Umbilical cord (tissue), 2 donors: ENCODE results near the gene AMER1. TPM values are rescaled to one million over a fixed set of nuclear protein-coding genes. Genes with fewer than 3 reads are reported as not detected.
"Not testable (repeated sequence)": the region's sequence is repeated elsewhere in the genome, so short reads cannot be mapped to it uniquely, and the experiment has no call there.

Experiments used
- DNase-seq: peaks from one replicate; pipeline ENCODE4 v3.0.0-alpha.2; 2015; ENCODE audit warnings: low spot score
- total RNA-seq: library from RNA; depleted of rRNA; stranded (reverse); fragments of >200 nt; gene quantifications from one replicate; pipeline ENCODE4 v1.2.3, GENCODE V29; 2014; ENCODE audit warnings: low replicate concordance; ENCODE audit not compliant: insufficient read depth

Gene AMER1
- 3.4 TPM for total RNA-seq

DNA sequence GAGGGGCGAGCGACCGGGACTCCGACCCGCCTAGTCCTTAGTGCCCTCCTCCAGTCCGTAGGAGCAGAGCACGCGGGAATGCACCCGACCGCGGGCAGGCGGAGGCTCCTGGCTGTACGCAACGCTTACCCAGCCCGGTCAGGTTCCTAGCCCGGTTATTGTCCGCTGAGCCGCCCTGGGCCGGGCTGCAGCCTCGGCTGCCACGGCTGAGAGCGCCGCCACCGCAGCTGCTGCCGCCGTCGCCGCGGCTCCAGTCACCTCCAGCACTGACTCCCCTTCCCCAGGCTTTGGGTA lies at the start of gene AMER1:
AMER1 (minus strand) TSS at position 268 of the 294 bp plus-strand sequence. CDS start 12,422 bp downstream, outside the sequence.
- no peak for DNase-seq

DNA sequence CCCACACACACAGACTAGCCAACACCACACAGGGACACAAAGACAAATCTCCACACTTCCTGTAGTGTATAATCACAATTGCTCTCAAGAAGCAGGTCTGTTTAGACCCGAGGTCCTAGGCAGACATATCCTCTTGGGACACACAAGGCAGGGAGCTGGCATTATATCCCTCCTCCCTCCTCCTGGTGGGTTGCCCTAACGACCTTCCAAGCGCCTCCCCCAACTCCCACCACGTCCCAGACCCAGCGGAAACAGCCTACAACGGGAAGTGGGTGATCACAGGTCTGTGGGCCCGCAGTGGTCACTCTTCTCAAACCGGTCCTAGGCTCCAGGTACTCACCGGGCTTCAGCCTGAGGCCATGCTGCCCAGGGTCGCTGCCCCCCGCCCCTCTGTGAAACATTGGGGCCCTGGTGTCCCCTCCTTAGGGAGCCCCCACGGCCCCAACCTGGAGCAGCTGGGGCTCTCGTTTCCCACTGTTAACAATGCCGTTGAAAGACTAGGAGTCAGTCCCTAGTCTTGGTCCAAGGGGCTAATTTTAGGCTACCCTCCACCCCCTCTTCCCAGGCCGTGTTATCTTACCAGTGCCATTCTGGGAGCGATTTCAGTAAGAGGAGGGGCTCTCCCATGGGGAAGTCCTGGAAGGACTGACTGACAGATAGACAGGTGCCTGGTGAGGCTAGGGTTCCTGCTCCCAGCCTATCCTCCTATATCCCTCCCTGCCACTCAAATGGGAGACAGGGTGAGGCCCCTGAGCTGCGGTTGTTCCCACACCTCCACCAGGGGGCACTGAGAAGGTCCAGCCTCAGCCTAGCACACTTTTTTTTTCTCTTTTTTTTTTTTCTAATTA lies 24.8 kb upstream of the AMER1 start, which contains the start of gene ASB12:
ASB12 (minus strand) TSS at position 485 of the 848 bp plus-strand sequence. CDS start 4,957 bp downstream, outside the sequence.
- DNase-seq = no peak

DNA sequence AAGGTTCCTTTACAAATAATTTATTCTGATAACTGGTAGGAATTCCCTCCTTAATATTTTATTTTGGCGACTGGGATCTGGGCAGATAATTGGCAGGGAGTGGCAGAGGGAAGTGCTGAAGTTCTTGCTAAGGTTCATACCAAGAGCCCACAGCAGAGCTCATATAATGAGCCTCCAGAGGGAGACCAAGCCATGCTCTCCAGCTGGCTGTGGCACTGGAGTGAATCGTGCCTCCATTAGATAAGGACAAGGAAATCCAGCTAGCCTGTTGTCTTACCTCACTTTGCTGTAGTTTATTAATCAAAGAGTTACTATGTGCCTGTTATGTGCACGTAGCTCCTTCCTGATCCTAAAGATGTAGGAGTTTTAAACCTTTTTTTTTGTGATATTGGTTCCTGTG lies 23.6 kb upstream of the AMER1 start:
- DNase-seq = no peak

DNA sequence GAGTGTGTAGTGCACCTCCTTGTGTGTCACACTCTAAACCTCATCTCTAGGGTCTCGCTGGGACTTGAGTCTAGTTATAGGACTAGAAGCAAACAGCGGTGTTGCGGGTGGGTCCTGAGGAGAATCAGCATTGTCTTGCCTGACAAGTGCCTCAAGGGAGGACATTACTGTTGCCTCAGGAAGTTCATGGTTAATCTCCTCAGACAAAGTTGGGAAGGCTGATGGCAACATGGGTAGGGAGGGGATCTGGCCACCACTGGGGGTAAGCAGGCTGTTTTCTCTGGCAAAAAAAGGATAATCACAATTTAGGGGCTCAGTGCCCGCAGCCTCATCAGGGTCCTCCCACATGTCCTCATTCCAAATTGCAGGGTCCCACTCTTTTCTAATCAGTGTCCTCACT lies 12.5 kb upstream of the AMER1 start:
- no peak for DNase-seq

DNA sequence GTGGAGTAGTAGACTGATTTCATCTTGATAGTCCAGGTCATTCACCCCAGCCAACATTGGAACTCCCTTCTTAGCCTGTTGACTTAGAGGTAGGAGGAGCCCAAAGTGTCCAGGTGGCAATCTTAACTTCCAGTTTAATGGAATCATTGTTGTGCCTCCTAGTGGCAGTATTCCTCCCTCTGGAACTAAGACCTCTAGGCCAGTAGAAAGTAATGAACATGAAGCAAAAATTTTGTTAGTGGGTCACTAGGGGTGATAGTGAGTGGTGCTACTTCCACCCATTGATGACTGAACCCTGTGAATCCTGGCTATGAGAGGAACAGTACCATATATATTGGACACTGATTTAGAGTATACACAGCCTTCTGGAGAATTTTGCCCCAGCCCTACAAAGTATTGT lies 8.5 kb upstream of the AMER1 start:
- DNase-seq = not testable (repeated sequence)

DNA sequence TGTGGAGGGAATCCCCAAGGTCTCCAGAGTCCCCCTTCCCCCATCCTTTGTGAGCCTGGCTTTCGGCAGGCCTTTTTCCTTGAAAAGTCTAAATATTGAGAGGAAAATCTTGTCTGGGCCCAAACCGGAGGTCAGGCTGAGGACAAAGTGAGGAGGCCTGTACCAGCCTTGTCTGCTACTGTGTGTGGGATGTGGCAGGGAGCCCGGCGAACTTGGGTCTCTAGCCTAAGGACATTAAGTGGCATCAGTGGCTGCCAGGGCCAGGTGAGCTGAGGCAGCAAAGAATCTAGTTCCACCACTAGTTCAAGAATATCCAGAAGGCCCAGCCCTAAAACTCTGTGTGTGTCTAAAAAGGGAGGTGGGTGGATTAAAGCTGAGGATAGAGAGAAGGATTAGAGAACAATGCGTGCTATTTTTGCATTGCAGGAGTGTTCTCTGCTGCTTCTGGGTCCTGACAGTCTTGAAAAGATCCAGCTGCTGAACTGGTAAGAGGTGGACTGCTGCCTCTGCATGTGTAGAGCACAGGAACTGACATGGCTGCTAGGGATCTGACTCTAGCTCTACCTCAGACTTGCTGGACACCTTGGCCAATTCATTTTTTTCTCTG lies 1.2 kb upstream of the AMER1 start:
- peak; percentile 25 for DNase-seq

DNA sequence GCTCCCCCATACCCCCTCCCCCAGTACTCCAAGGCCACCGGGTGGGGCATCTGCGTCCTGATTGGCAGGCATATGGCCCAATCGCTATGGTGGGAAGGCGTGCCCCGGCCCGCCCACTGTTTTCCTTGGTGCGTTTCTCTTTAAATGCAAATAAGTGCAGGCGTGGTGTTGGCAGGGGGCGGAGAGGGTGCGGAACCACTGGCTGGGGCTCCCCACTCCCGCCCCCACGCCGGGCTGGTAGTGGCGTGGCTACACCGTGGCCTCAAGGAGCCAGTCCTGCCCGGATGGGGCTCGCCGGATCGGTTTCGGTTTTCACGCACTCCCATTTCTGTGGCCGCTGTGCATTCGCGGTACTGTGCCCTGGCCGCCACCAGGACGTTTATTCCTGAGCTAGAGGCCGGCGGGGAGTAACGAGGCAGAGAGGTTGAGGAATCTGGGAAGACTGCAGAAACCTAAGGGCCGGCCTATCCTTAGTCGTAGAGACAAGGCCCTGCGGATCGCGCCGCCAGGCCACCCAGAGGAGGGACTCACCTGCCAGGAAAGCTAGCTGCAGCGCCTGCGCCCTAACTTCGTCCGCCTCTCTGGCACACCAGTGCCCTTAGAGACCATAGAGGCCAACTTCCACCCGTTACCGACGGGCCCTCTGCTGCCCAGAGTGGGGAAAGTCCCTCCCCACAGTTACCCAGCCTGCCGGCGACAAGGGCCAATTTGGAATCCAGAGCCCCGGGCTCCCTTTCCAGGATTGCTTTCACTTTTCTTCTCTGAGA lies 410 bp upstream of the AMER1 start:
- DNase-seq = peak; percentile 92

DNA sequence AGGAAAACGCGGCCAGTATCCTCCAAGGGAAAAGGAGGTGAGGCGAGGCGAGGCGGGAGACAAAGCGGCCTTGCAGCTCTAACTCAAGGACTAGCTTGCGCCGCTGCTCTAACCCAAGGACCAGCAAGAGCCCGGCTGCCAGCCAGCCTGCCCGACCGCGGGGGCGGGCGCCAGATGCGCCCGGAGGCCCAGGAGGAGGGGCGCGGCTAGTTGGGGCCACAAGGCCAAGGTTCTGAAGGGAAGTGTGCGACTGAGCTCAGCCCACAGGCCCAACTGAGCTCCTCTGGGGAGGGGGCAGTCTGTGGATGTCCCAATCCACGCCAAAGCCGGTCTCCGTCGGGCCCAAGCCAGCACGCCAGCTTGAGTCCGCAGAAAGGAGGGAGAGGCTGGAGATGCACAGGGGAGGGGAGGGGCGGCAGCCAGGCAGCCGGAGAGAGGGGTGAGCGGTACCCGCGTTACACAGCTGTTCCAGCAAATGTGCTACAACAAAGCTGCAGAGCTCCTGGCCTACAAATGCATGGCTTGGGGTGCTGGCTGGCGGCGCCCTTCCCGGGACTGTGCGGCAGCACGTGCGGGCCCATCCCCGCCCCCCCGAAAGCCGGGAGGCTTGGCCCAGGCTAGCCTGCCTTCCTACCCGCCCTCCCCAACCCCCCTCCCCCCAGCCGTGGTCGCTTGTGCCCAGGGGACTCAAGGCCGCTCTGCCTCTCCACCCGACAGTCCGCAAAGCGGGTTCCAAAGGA lies 637 bp downstream of the AMER1 start:
- DNase-seq = peak; percentile 31

DNA sequence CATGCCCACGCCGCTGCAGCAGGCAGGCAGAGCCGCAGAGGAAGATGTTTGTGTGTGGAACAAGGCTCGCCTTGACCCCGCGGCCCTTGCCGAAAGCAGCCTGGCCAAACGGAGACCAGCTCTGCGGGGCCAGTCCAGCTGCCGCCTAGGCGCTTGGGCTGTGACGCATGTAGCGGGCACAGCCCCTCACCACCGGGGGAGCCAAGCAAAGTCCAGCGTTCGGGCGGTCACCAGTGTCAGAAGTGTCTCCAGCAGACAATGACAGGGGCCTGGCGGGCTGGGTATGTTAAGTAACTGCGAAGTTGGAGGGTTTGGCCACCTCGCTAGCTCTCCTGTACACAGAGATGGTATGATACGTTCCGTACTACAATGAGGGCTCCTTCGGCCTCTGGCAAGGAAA lies 1.3 kb downstream of the AMER1 start:
- no peak for DNase-seq

DNA sequence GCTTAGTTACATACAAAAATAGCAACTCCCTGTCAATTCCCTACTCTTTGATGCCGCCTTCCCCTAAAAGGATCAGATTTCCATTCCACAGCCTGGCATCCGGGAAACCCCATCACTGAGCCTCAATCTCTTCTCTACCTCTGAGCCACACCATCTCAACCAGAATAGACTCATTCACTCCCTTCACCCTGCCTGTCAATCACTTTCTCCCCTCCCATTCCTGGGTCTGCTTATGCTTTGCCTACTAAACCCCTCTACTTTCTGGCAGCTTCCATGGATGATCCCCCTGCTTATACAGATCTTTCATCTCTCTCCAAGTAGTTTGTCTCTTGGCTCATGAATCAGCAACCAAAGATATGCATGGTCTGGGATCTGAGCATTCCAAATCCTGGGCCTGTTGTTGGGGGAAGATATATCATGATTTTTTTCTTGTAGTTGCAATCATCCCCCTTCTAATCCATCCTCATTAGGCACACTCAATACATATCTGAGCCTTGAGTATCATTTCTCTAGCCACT lies 2.6 kb downstream of the AMER1 start:
- DNase-seq = peak; percentile 91

DNA sequence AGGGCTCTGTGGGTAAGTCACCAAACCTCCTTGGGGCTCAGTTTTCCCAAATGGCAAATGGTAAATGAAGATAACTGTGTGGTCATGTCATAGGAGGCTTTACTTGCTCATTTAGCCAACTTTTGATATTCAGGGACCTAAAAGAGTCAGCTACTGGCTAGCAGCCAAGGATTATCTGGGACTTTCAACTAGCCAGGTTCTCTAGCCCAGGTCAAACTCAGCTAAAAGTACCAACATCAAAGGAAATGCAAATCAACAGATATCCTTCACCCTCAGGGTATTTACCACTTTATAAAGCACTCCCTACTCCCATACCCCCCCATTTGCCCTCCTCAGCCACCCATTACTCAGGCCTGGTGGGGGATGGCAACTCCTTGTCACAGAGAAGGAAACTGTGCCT lies 7.5 kb downstream of the AMER1 start:
- DNase-seq = no peak

DNA sequence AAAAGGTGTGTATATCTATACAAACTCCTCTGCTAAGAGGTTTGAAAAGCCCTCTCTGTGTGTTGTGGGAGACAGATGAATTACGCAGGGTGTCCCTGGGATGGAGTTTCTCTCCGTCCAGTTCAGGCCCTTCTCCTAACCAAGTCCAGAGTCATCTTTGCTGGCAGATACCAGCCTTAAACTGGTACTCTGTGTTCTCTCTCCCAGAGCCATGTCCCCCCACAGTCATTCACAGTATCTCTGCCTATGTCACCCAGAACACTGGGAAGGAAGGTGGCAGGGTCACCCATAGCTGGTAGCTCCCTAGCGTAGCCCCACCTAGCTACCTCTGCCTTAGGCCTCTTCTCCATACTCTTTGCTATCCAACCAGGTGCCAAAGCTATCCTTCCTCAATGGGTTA lies 8.9 kb downstream of the AMER1 start:
- DNase-seq = no peak

DNA sequence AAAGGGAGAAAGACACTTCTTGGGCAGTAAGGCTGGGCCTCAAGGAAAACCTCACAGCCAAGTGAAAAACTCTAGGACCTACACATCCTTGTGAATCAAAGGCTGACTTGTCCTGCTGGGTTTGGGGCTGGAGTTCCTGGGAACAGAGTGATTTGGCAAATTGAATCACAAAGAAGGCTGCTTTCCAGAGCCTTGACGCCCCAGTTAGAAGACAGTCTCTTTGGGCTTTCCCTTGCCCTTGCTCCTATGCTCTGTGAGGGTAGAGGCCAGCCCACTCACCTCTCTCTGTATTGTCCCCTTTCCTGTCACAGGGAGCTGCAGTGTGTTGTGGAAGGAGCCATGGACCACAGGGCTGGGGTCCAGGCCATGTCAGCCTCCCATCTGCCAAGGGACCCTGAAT lies 9.6 kb downstream of the AMER1 start:
- no peak for DNase-seq

DNA sequence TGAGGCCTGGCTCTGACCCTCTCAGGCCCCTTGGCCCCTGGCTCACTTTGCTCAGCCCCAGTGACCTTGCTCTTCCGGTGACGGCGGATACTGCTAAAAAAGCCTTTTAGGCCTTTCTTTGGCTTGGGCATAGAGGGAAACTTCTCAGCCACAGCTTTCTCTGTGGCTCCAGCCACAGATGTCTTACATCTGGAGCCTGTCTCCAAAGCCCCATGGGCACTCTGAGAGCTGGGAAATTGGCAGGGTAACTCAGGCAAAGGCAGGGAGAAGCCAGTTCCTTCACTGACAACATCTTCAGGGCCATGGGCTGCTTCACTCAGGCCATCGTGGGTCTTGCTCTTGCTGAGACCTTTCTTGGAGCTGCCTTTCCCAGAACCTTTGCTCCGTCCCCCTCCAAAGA lies 12.8 kb downstream of the AMER1 start:
- DNase-seq = no peak

DNA sequence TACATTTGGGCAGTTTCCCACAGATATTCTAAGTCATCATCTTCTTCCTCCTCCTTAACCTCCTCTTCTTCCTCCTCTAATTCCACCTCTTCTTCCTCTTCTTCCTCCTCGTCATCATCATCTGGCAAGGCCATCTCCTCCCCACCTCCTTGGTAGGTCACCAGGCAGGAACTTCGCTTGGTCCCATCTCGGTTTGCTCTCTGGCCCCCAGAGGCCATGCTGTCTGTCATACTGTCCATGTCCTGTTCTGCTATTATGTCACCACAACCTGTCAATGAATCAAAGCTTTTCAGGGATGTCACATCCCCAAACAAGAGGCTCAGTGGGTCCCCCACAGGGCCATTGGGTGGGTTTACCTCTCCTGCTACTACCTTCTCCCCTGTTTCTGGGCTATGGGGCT lies 13.5 kb downstream of the AMER1 start:
- DNase-seq = no peak

DNA sequence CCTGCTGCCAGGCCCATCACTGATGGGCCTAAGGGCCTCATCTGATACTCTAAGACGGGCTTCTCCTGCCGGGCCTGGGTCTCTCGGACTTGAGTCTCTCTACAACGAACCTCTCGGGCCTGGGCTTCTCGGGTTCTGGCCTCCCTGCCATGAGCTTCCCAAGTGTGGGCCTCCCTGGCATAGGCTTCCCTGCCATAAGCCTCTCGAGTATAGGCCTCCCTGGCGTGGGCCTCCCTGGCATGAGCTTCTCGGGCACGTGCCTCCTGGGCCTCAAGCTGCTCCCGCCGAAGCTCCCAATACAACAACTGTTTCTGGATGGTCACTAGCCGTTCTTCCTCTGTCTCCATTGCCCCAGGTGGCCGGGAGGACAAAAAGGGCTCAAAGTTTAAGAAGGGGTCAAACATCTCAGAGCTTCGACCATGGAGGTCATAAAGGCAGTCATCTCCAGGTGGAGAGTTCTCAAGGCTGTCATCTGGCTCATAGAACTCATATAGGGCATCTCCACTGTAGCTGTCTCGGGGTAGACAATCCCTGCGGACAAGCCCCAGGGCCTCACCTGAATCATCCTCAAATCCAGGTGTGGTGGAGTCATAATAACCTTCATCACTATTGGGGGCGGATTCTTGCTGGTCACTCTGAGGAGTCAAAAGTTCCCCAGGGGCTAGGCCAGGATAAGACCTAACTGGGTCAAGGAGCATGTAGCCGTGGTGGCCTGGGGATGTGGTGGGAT lies 14.1 kb downstream of the AMER1 start:
- no peak for DNase-seq

DNA sequence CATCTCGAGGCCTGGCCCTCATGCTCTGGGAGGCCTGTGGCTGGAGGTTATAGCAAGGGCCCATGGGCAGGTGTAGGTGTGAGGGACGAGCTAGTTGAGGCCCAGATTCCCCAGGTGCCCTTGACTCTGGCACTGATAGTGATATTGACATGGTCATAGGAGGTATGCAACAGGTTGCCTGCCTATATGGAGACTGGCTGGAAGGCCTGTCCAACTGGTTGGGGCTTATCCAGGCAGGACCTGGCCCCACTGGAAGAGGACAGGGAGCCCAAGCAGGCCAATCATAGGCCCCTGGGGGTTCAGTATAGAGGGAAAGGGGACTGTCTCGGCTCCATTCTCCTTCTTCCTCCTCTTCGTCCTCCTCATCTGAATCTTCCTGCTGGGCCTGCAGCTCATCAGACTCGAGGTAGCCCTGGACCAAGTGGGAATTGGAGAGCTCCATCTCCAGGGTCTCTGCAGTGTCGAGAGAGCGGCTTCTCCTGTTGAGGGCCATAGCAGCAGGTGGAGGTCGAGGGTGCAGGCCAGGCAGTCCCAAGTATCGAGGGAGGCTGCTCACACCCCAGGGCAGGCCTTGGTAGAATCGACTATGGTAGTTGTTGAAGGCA lies 15.3 kb downstream of the AMER1 start:
- no peak for DNase-seq

DNA sequence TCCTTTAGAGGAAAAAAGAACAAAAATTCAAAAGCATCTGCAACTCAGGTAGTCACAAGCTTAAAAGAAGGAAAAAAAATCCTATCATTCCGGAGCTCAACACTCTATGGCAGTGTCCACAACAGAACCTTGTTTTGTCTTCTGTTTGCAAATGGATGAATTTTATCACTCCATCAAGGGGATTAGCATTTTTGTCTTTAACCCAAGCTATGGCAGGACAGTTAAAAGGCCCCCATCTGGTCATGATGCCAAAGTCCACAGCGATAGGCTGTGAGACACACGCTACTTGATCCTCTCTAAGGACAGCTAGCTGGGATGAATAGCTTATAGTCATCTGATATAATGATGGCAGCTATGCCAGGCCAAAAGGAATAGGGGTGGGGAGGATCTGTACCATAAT lies 16.6 kb downstream of the AMER1 start:
- no peak for DNase-seq

DNA sequence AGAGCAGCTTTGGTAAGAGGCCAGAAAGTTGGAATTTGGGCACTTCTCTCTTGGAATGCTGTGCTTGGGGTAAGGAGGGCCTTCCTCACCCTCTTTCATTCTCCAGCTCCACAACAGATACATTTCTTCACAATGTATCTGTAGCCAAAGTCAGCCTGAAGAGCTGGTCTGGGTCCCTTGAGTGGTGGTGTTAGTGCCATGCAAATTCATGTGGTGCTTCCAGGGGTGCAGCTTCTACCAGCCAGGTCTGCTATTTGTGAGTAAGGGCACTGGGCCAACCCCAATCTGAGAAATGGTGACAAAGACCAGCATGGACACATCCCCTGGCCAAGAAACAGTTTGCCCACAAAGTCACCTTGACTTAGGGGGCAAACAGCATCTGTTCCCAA lies 17.8 kb downstream of the AMER1 start:
- DNase-seq = no peak

DNA sequence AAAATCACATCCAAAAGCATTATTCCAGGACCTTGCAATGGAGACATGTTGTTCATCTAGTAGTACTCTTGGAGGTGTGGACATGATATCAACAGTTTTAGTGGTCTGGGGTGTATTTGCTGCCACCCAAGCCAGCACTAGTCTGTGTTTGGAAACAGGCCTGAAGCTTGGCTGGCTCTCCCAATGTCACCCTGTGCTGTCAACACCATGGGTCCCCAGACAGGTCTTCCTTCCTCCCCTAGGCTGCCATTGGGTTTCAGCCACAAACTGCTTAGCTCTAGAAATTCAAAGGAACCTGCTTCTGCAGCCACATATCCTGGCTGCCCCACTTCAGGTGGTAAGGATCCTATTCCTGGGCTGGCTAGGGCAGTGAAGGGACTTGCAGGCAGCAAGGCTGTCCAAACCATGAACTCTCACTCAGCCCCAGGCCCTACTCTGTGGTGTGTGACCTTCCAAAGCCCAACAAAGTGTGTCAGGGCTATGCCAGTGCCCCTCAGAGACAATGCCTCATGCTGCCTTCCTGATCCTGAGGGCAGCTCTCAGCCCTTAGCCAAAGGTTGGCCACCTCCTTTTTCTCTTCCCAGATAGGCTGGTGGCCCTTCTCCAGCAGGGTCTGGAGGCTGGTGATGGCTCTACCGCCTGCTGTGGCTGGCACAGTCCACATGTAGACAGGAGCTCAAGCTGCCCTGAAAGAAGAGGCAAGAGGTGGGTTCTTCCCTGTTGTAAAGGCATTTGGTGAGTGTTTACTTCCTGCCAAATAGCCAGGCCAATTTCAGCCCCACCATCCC lies 18.3 kb downstream of the AMER1 start:
- no peak for DNase-seq
